ENCODE data around the gene NEDD4L.

NEDD4L gene

GRCh38 chr18:58013241-58014211, 30.5 kb upstream of the NEDD4L start:
- Histone ChIP-seq H3K27me3 (ENCODE audit: insufficient read depth, low read length) (no peaks in the 10 kb centered on the region), H3K27ac (ENCODE audit: low read depth, low read length) (peak overlapping the region; percentile 48; the same call in 1 of the 2 replicates), H3K79me2 (ENCODE audit: control insufficient read depth, insufficient read depth, low read length, unreplicated experiment) (no peaks in the 10 kb centered on the region), H3K4me1 (ENCODE audit: control insufficient read depth, insufficient read depth, low read length, unreplicated experiment) (peaks cover 34% of the 10 kb centered on the region), H3K4me3 (ENCODE audit: low read depth, low read length) (peak overlapping the region; percentile 4; the same call in 1 of the 2 replicates), H3K36me3 (ENCODE audit: insufficient read depth, low read length) (no peaks in the 10 kb centered on the region), H2AFZ (ENCODE audit: low read length, unreplicated experiment) (peak overlapping the region; percentile 3)

- H3K4me1 ChIP-seq (ENCODE audit: control insufficient read depth, insufficient read depth, low read length, unreplicated experiment) = peaks cover 21% of the 10 kb centered on the region
- no peak overlapping the region for H2AFZ ChIP-seq (ENCODE audit: low read length, unreplicated experiment)
- no peaks in the 10 kb centered on the region for H3K36me3 ChIP-seq (ENCODE audit: insufficient read depth, low read length)
- H3K27me3 ChIP-seq (ENCODE audit: insufficient read depth, low read length) = no peaks in the 10 kb centered on the region
- H3K4me3 ChIP-seq (ENCODE audit: low read depth, low read length) = no peak overlapping the region
- no peak overlapping the region for H3K27ac ChIP-seq (ENCODE audit: low read depth, low read length)
- H3K79me2 ChIP-seq (ENCODE audit: control insufficient read depth, insufficient read depth, low read length, unreplicated experiment) = no peaks in the 10 kb centered on the region
Measured at GRCh38 chr18:58015065-58015780, 28.8 kb upstream of the NEDD4L start.

GRCh38 chr18:58017267-58017666, 26.8 kb upstream of the NEDD4L start:
- Histone ChIP-seq H3K27ac (ENCODE audit: low read depth, low read length) (no peak overlapping the region), H3K79me2 (ENCODE audit: control insufficient read depth, insufficient read depth, low read length, unreplicated experiment) (no peaks in the 10 kb centered on the region), H3K4me3 (ENCODE audit: low read depth, low read length) (no peak overlapping the region), H3K4me1 (ENCODE audit: control insufficient read depth, insufficient read depth, low read length, unreplicated experiment) (peaks cover 19% of the 10 kb centered on the region), H3K27me3 (ENCODE audit: insufficient read depth, low read length) (no peaks in the 10 kb centered on the region), H2AFZ (ENCODE audit: low read length, unreplicated experiment) (no peak overlapping the region), H3K36me3 (ENCODE audit: insufficient read depth, low read length) (no peaks in the 10 kb centered on the region)

- H2AFZ ChIP-seq (ENCODE audit: low read length, unreplicated experiment) = no peak overlapping the region
- H3K27ac ChIP-seq (ENCODE audit: low read depth, low read length) = no peak overlapping the region
- no peaks in the 10 kb centered on the region for H3K36me3 ChIP-seq (ENCODE audit: insufficient read depth, low read length)
- no peaks in the 10 kb centered on the region for H3K79me2 ChIP-seq (ENCODE audit: control insufficient read depth, insufficient read depth, low read length, unreplicated experiment)
- no peak overlapping the region for H3K4me3 ChIP-seq (ENCODE audit: low read depth, low read length)
- H3K4me1 ChIP-seq (ENCODE audit: control insufficient read depth, insufficient read depth, low read length, unreplicated experiment) = no peaks in the 10 kb centered on the region
- no peaks in the 10 kb centered on the region for H3K27me3 ChIP-seq (ENCODE audit: insufficient read depth, low read length)
Measured at GRCh38 chr18:58020567-58021107, 23.4 kb upstream of the NEDD4L start.

- H3K79me2 ChIP-seq (ENCODE audit: control insufficient read depth, insufficient read depth, low read length, unreplicated experiment) = no peaks in the 10 kb centered on the region
- no peak overlapping the region for H3K27ac ChIP-seq (ENCODE audit: low read depth, low read length)
- no peak overlapping the region for H3K4me3 ChIP-seq (ENCODE audit: low read depth, low read length)
- no peaks in the 10 kb centered on the region for H3K4me1 ChIP-seq (ENCODE audit: control insufficient read depth, insufficient read depth, low read length, unreplicated experiment)
- no peaks in the 10 kb centered on the region for H3K36me3 ChIP-seq (ENCODE audit: insufficient read depth, low read length)
- no peak overlapping the region for H2AFZ ChIP-seq (ENCODE audit: low read length, unreplicated experiment)
- H3K27me3 ChIP-seq (ENCODE audit: insufficient read depth, low read length) = no peaks in the 10 kb centered on the region
Measured at GRCh38 chr18:58021504-58021903, 22.5 kb upstream of the NEDD4L start.

- H3K79me2 ChIP-seq (ENCODE audit: control insufficient read depth, insufficient read depth, low read length, unreplicated experiment) = no peaks in the 10 kb centered on the region
- no peak overlapping the region for H2AFZ ChIP-seq (ENCODE audit: low read length, unreplicated experiment)
- peaks cover 6% of the 10 kb centered on the region; the same call in 1 of the 2 replicates for H3K27me3 ChIP-seq (ENCODE audit: insufficient read depth, low read length)
- no peak overlapping the region for H3K27ac ChIP-seq (ENCODE audit: low read depth, low read length)
- H3K4me3 ChIP-seq (ENCODE audit: low read depth, low read length) = no peak overlapping the region
- H3K36me3 ChIP-seq (ENCODE audit: insufficient read depth, low read length) = no peaks in the 10 kb centered on the region
- H3K4me1 ChIP-seq (ENCODE audit: control insufficient read depth, insufficient read depth, low read length, unreplicated experiment) = no peaks in the 10 kb centered on the region
Measured at GRCh38 chr18:58023108-58023507, 20.9 kb upstream of the NEDD4L start.

GRCh38 chr18:58024139-58024538, 19.9 kb upstream of the NEDD4L start:
- H2AFZ ChIP-seq (ENCODE audit: low read length, unreplicated experiment) = no peak overlapping the region
- peaks cover 16% of the 10 kb centered on the region for H3K27me3 ChIP-seq (ENCODE audit: insufficient read depth, low read length)
- no peak overlapping the region for H3K4me3 ChIP-seq (ENCODE audit: low read depth, low read length)
- no peak overlapping the region for H3K27ac ChIP-seq (ENCODE audit: low read depth, low read length)
- no peaks in the 10 kb centered on the region for H3K36me3 ChIP-seq (ENCODE audit: insufficient read depth, low read length)
- H3K4me1 ChIP-seq (ENCODE audit: control insufficient read depth, insufficient read depth, low read length, unreplicated experiment) = no peaks in the 10 kb centered on the region
- H3K79me2 ChIP-seq (ENCODE audit: control insufficient read depth, insufficient read depth, low read length, unreplicated experiment) = no peaks in the 10 kb centered on the region

GRCh38 chr18:58025205-58025604, 18.8 kb upstream of the NEDD4L start:
- H3K79me2 ChIP-seq (ENCODE audit: control insufficient read depth, insufficient read depth, low read length, unreplicated experiment) = no peaks in the 10 kb centered on the region
- no peaks in the 10 kb centered on the region for H3K4me1 ChIP-seq (ENCODE audit: control insufficient read depth, insufficient read depth, low read length, unreplicated experiment)
- H2AFZ ChIP-seq (ENCODE audit: low read length, unreplicated experiment) = no peak overlapping the region
- H3K4me3 ChIP-seq (ENCODE audit: low read depth, low read length) = no peak overlapping the region
- no peaks in the 10 kb centered on the region for H3K36me3 ChIP-seq (ENCODE audit: insufficient read depth, low read length)
- no peak overlapping the region for H3K27ac ChIP-seq (ENCODE audit: low read depth, low read length)
- H3K27me3 ChIP-seq (ENCODE audit: insufficient read depth, low read length) = peaks cover 27% of the 10 kb centered on the region

- Histone ChIP-seq H3K27ac (ENCODE audit: low read depth, low read length) (no peak overlapping the region), H3K4me1 (ENCODE audit: control insufficient read depth, insufficient read depth, low read length, unreplicated experiment) (no peaks in the 10 kb centered on the region), H2AFZ (ENCODE audit: low read length, unreplicated experiment) (no peak overlapping the region), H3K36me3 (ENCODE audit: insufficient read depth, low read length) (no peaks in the 10 kb centered on the region), H3K27me3 (ENCODE audit: insufficient read depth, low read length) (peaks cover 28% of the 10 kb centered on the region), H3K79me2 (ENCODE audit: control insufficient read depth, insufficient read depth, low read length, unreplicated experiment) (no peaks in the 10 kb centered on the region), H3K4me3 (ENCODE audit: low read depth, low read length) (no peak overlapping the region)
Measured at GRCh38 chr18:58025733-58026132, 18.3 kb upstream of the NEDD4L start.

GRCh38 chr18:58026395-58026794, 17.6 kb upstream of the NEDD4L start:
- H3K4me1 ChIP-seq (ENCODE audit: control insufficient read depth, insufficient read depth, low read length, unreplicated experiment) = no peaks in the 10 kb centered on the region
- H3K4me3 ChIP-seq (ENCODE audit: low read depth, low read length) = no peak overlapping the region
- peaks cover 28% of the 10 kb centered on the region for H3K27me3 ChIP-seq (ENCODE audit: insufficient read depth, low read length)
- no peak overlapping the region for H2AFZ ChIP-seq (ENCODE audit: low read length, unreplicated experiment)
- no peaks in the 10 kb centered on the region for H3K36me3 ChIP-seq (ENCODE audit: insufficient read depth, low read length)
- no peak overlapping the region for H3K27ac ChIP-seq (ENCODE audit: low read depth, low read length)
- H3K79me2 ChIP-seq (ENCODE audit: control insufficient read depth, insufficient read depth, low read length, unreplicated experiment) = no peaks in the 10 kb centered on the region
